SK-N-SH (cell line): ENCODE measurements around the gene MAP6. TPM values are rescaled to one million over a fixed set of nuclear protein-coding genes. Genes with fewer than 3 reads are reported as not detected.

Experiments
- CTCF ChIA-PET: fragments of 300-600, 350-600 bp; formaldehyde crosslinking; extraction: SDS; loops from one replicate; lab custom pipeline; 2021; lab: Yijun Ruan, JAX
- POLR2A ChIA-PET: fragments of 350-600 bp; sonication (Branson Sonifier 250); formaldehyde crosslinking; extraction: SDS; loops from one replicate; lab custom pipeline; 2020; ENCODE audit warnings: antibody characterized with exemption, inconsistent platforms; lab: Yijun Ruan, JAX
- DNase-seq: peaks from one replicate; pipeline ENCODE4 v3.0.0; 2012
- H2AFZ ChIP-seq: fragments of 200-600 bp; sonication (generic); 2 replicates; pipeline ENCODE4 v1.8.1; 2016; ENCODE audit warnings: antibody characterized with exemption, mild to moderate bottlenecking, low read depth
- H3F3A ChIP-seq: fragments of 200-600 bp; sonication (generic); replicated peaks from 2 replicates; pipeline ENCODE3; 2016; ENCODE audit warnings: antibody characterized with exemption, mild to moderate bottlenecking; ENCODE audit not compliant: insufficient read depth
- H3K27ac ChIP-seq, 2 experiments: fragments of 200-500 bp in 1 of 2; fragments of 200-600 bp in 1 of 2; sonication (Bioruptor generic) in 1 of 2; sonication (generic), shearing (Covaris generic) in 1 of 2; 2 replicates each; pipeline versions ENCODE4 v1.5.1 to v1.6.1; 2014 to 2016; ENCODE audit warnings: low read depth in 2 of 2, inconsistent platforms in 1 of 2, low read length in 1 of 2, mild to moderate bottlenecking in 1 of 2, mixed read lengths in 1 of 2
- H3K27me3 ChIP-seq: fragments of 200-600 bp; sonication (generic), shearing (Covaris generic); 2 replicates; pipeline ENCODE4 v1.6.1; 2016; ENCODE audit warnings: mixed run types; ENCODE audit not compliant: insufficient read depth
- H3K36me3 ChIP-seq, 2 experiments: fragments of 200-500 bp in 1 of 2; fragments of 200-600 bp in 1 of 2; sonication (Bioruptor generic) in 1 of 2; sonication (generic) in 1 of 2; replicated peaks in 1 of 2; 2 replicates each; pipeline versions ENCODE3 to v1.5.1; 2014 to 2016; ENCODE audit warnings: low read length in 1 of 2, mild to moderate bottlenecking in 1 of 2; ENCODE audit not compliant: insufficient read depth in 2 of 2, control insufficient read depth in 1 of 2
- H3K4me1 ChIP-seq, 2 experiments: fragments of 200-500 bp in 1 of 2; fragments of 200-600 bp in 1 of 2; sonication (Bioruptor generic) in 1 of 2; sonication (generic), shearing (Covaris generic) in 1 of 2; 2 replicates each; pipeline versions ENCODE4 v1.5.1 to v1.6.1; 2014 to 2016; ENCODE audit warnings: low read depth in 1 of 2, low read length in 1 of 2, mixed run types in 1 of 2; ENCODE audit not compliant: insufficient read depth in 2 of 2, control insufficient read depth in 1 of 2
- H3K4me2 ChIP-seq: fragments of 200-600 bp; sonication (generic), shearing (Covaris generic); 2 replicates; pipeline ENCODE4 v1.6.1; 2017; ENCODE audit warnings: mixed run types
- H3K4me3 ChIP-seq, 2 experiments: fragments of 200-500 bp in 1 of 2; fragments of 200-600 bp in 1 of 2; sonication (Bioruptor generic) in 1 of 2; sonication (generic), shearing (Covaris generic) in 1 of 2; 2 replicates each; pipeline versions ENCODE4 v1.5.1 to v1.8.1; 2014 to 2016; ENCODE audit warnings: low read depth in 2 of 2, inconsistent platforms in 1 of 2, low read length in 1 of 2, mild to moderate bottlenecking in 1 of 2, mixed read lengths in 1 of 2, moderate library complexity in 1 of 2
- H3K79me2 ChIP-seq: fragments of 200-600 bp; sonication (generic); 2 replicates; pipeline ENCODE4 v1.8.1; 2017; ENCODE audit warnings: mild to moderate bottlenecking; ENCODE audit not compliant: insufficient read depth
- H3K9ac ChIP-seq: fragments of 200-600 bp; sonication (generic); 2 replicates; pipeline ENCODE4 v1.6.1; 2017; ENCODE audit warnings: mixed run types
- H3K9me2 ChIP-seq: fragments of 200-600 bp; sonication (generic); 2 replicates; pipeline ENCODE4 v1.6.1; 2017; ENCODE audit warnings: mixed run types
- H3K9me3 ChIP-seq: fragments of 200-600 bp; sonication (generic); 2 replicates; pipeline ENCODE4 v1.6.1; 2017; ENCODE audit warnings: mixed run types, mild to moderate bottlenecking, moderate library complexity
- H4K20me1 ChIP-seq: fragments of 200-600 bp; sonication (generic); 2 replicates; pipeline ENCODE4 v1.6.1; 2017; ENCODE audit warnings: mild to moderate bottlenecking, mixed run types; ENCODE audit not compliant: insufficient read depth
- CTCF ChIP-seq: fragments of 200-600 bp; sonication (generic); IDR thresholded peaks from 2 replicates; pipeline ENCODE4 v1.6.1; 2017; ENCODE audit warnings: antibody characterized with exemption, mild to moderate bottlenecking, moderate library complexity
- EZH2phosphoT487 ChIP-seq: fragments of 200-600 bp; sonication (generic); IDR thresholded peaks from 2 replicates; pipeline ENCODE4 v1.6.1; 2017; ENCODE audit warnings: low read depth, mixed run types, mild to moderate bottlenecking, antibody characterized with exemption, moderate library complexity, borderline replicate concordance
- FOSL2 ChIP-seq: IDR thresholded peaks from 2 replicates; pipeline ENCODE4 v1.4.0; 2012; ENCODE audit warnings: low read depth, mild to moderate bottlenecking, moderate library complexity, borderline replicate concordance
- JUND ChIP-seq: IDR thresholded peaks from 2 replicates; pipeline ENCODE4 v1.4.0; 2012
- MAX ChIP-seq: IDR thresholded peaks from 2 replicates; pipeline ENCODE4 v1.4.0; 2012; ENCODE audit warnings: low read depth
- NFIC ChIP-seq: IDR thresholded peaks from 2 replicates; pipeline ENCODE4 v1.4.0; 2012; ENCODE audit warnings: borderline replicate concordance
- PBX3 ChIP-seq: IDR thresholded peaks from 2 replicates; pipeline ENCODE4; 2012
- REST ChIP-seq: IDR thresholded peaks from 2 replicates; pipeline ENCODE4 v1.6.1; 2012; ENCODE audit warnings: mild to moderate bottlenecking, low read depth, low read length, moderate library complexity
- RXRA ChIP-seq: IDR thresholded peaks from 2 replicates; pipeline ENCODE4 v1.4.0; 2012; ENCODE audit warnings: low read depth, mild to moderate bottlenecking, borderline replicate concordance
- TCF12 ChIP-seq: IDR thresholded peaks from 2 replicates; pipeline ENCODE4 v1.4.0; 2012
- TEAD4 ChIP-seq: IDR thresholded peaks from 2 replicates; pipeline ENCODE4 v1.4.0; 2012; ENCODE audit warnings: mild to moderate bottlenecking, borderline replicate concordance; ENCODE audit not compliant: insufficient read depth
- WGBS: methylation state at CpG from one replicate; pipeline ENCODE4 v1.1.6; 2017; ENCODE audit warnings: low lambda C conversion rate; 5-methylcytosine and 5-hydroxymethylcytosine counted together
- polyA plus RNA-seq, 3 experiments: library from polyadenylated mRNA; depleted of rRNA; stranded (reverse); fragments of >200 nt; gene quantifications; 2 replicates each; pipeline ENCODE4 v1.2.3, GENCODE V29; 2012

MAP6 gene
- polyA plus RNA-seq, 1 of the 3 experiments (the other 2 are of a cell fraction), result 11.1 TPM

- no peak for TF ChIP-seq TEAD4
These were observed 102.7 kb downstream of the MAP6 start (continued) for GRCh38 chr11:75565916-75566762.

- TF ChIP-seq NFIC (peak; percentile 19; the same call in 1 of the 2 replicates), RXRA (peak; percentile 34; the same call in 1 of the 2 replicates), MAX (no peak), TCF12 (peak; percentile 23; the same call in 1 of the 2 replicates), PBX3 (0 out of 2 replicates have a peak, but pooled peaks have one; percentile 9), FOSL2 (peak; percentile 74), EZH2phosphoT487 (no peak), JUND (peak; percentile 52; the same call in 1 of the 2 replicates)
- peak overlapping the region in 1 of 2 experiments; percentile 77; a peak in 2 of 4 replicates for H3K4me3 ChIP-seq
- no peak for DNase-seq
- 31% methylated on average over 4 of the region's 5 CpGs for WGBS
- no peaks in the 10 kb centered on the region for H3K27me3 ChIP-seq
- H3K4me1 ChIP-seq, result peaks cover 25 to 36% of the 10 kb centered on the region in 2 experiments
- H3K4me2 ChIP-seq, result peak overlapping the region; percentile 87
- no peak overlapping the region; the same call in 1 of the 2 replicates for H3K9ac ChIP-seq
- H4K20me1 ChIP-seq, result peaks cover 58% of the 10 kb centered on the region
- no peaks in the 10 kb centered on the region for H3K9me2 ChIP-seq
- ChIA-PET POLR2A (interaction anchor here (0.8 to 3.8 kb wide), 3 partner anchors 9 to 33 kb away, joined by 3 to 16 read pairs (median 12); no protein-coding TSS in a partner anchor), CTCF (interaction anchor here (0.5 to 6.3 kb wide), 4 partner anchors 9 to 18 kb away, joined by 3 to 45 read pairs (median 5); no protein-coding TSS in a partner anchor)
- peaks cover 66% of the 10 kb centered on the region for H3K79me2 ChIP-seq
- peak overlapping the region in 1 of 2 experiments; percentile 92; a peak in 3 of 4 replicates for H3K27ac ChIP-seq
- H2AFZ ChIP-seq, result no peak overlapping the region
- peaks cover 28% of the 10 kb centered on the region for H3F3A ChIP-seq
- H3K9me3 ChIP-seq, result no peaks in the 10 kb centered on the region
- H3K36me3 ChIP-seq, result peaks cover 32 to 50% of the 10 kb centered on the region in 2 experiments
These were observed 103.5 kb downstream of the MAP6 start for GRCh38 chr11:75565221-75565814.

- ChIA-PET POLR2A (interaction anchor here (2.5 to 3.8 kb wide), 2 partner anchors 10 kb away, joined by 12 to 16 read pairs; no protein-coding TSS in a partner anchor), CTCF (interaction anchor here (0.6 to 6.3 kb wide), 5 partner anchors 11 to 48 kb away, joined by 3 to 45 read pairs (median 5); no protein-coding TSS in a partner anchor)
- Histone ChIP-seq H3K4me3 (peak overlapping the region; percentile 77 to 89), H3K36me3 (peaks cover 22 to 42% of the 10 kb centered on the region in 2 experiments), H3K27ac (peak overlapping the region; percentile 92 to 98), H3K9ac (peak overlapping the region; percentile 97), H3K27me3 (no peaks in the 10 kb centered on the region), H3F3A (peaks cover 28% of the 10 kb centered on the region), H3K9me2 (no peaks in the 10 kb centered on the region), H3K9me3 (no peaks in the 10 kb centered on the region), H2AFZ (no peak overlapping the region), H3K79me2 (peaks cover 66% of the 10 kb centered on the region), H4K20me1 (peaks cover 53% of the 10 kb centered on the region), H3K4me2 (peak overlapping the region; percentile 87), H3K4me1 (peaks cover 30 to 41% of the 10 kb centered on the region in 2 experiments)
- WGBS, result 64% methylated on average over 6 of the region's 9 CpGs
- no peak for DNase-seq
- TF ChIP-seq REST, result no peak
- peak; percentile 33 for TF ChIP-seq CTCF
These were observed 104.8 kb downstream of the MAP6 start for GRCh38 chr11:75563978-75564552.
